HepG2 (cell line): ENCODE results near the gene KDM4D. TPM values are rescaled to one million over a fixed set of nuclear protein-coding genes. Genes with fewer than 3 reads are reported as not detected.

Source experiments
- GATA4 ChIP-seq: sonication (generic); IDR thresholded peaks from 2 replicates; pipeline ENCODE4 v1.6.1; 2016; ENCODE audit warnings: antibody characterized with exemption, low read depth, borderline replicate concordance
- MTA1 ChIP-seq: sonication (generic); formaldehyde crosslinking; IDR thresholded peaks from 2 replicates; pipeline ENCODE4 v1.4.0; 2020; ENCODE audit warnings: missing genetic modification reagents, mild to moderate bottlenecking, borderline replicate concordance
- SOX6 ChIP-seq, 2 experiments: fragments of 450-650 bp in 1 of 2; sonication (generic) in 1 of 2; formaldehyde crosslinking in 1 of 2; IDR thresholded peaks; 2 replicates each; pipeline versions ENCODE4 v1.4.0 to v1.6.1; 2017 to 2020; ENCODE audit warnings: antibody characterized with exemption in 1 of 2, mild to moderate bottlenecking in 1 of 2, missing genetic modification reagents in 1 of 2
- SPEN ChIP-seq: sonication (generic); formaldehyde crosslinking; IDR thresholded peaks from 2 replicates; pipeline ENCODE4 v1.5.1; 2020; ENCODE audit warnings: low read depth, mild to moderate bottlenecking, missing genetic modification reagents
- U2AF1 ChIP-seq: fragments of 200-400 bp; formaldehyde crosslinking; optimal IDR thresholded peaks from 2 replicates; pipeline ENCODE3; 2017; ENCODE audit warnings: mild to moderate bottlenecking, low read depth, low read length
- XRCC5 ChIP-seq: fragments of 200-400 bp; formaldehyde crosslinking; optimal IDR thresholded peaks from 2 replicates; pipeline ENCODE3; 2017; ENCODE audit warnings: mild to moderate bottlenecking, low read length
- ZNF615 ChIP-seq: sonication (generic); formaldehyde crosslinking; IDR thresholded peaks from 2 replicates; pipeline ENCODE4 v1.5.0; 2020; ENCODE audit warnings: mild to moderate bottlenecking, missing genetic modification reagents, borderline replicate concordance
- ZNF792 ChIP-seq: IDR thresholded peaks from 2 replicates; pipeline ENCODE4 v1.6.1; 2016
- polyA plus RNA-seq, 8 experiments: library from polyadenylated mRNA; depleted of rRNA in 3 of 8; stranded (reverse) in 7 of 8; unstranded in 1 of 8; fragments of >200 nt; fragmentation: Illumina TruSeq in 4 of 8; extraction: Trizol in 4 of 8; gene quantifications; 2 replicates each; pipeline versions ENCODE4 v1.2.1 to v1.2.3, GENCODE V29; 2011 to 2016; ENCODE audit warnings: low read depth in 4 of 8, missing spikeins in 1 of 8, mixed read lengths in 1 of 8; ENCODE audit not compliant: insufficient read depth in 1 of 8
- total RNA-seq, 5 experiments: library from RNA; depleted of rRNA; stranded (reverse); fragments of >200 nt; fragmentation: Illumina TruSeq; extraction: Trizol; gene quantifications; 2 replicates each; pipeline ENCODE4 v1.2.3, GENCODE V29; 2016; ENCODE audit warnings: low read depth in 1 of 5
- TF ChIP-seq, protein P1 (sequence below), 2 experiments: fragments of 450-650 bp in 1 of 2; sonication (generic) in 1 of 2; formaldehyde crosslinking in 1 of 2; IDR thresholded peaks; 2 replicates each; pipeline versions ENCODE4 v1.6.1 to v1.8.0; 2016 to 2022; ENCODE audit warnings: antibody characterized with exemption in 1 of 2, mild to moderate bottlenecking in 1 of 2, missing genetic modification reagents in 1 of 2
- TF ChIP-seq, protein P2 (sequence below): IDR thresholded peaks from 2 replicates; pipeline ENCODE4 v1.6.1; 2016; ENCODE audit warnings: missing compliant biosample characterization, missing genetic modification reagents, borderline replicate concordance
- TF ChIP-seq, protein P3 (sequence below): sonication (generic); formaldehyde crosslinking; IDR thresholded peaks from 2 replicates; pipeline ENCODE4 v1.5.0; 2020; ENCODE audit warnings: mild to moderate bottlenecking, low read depth, missing genetic modification reagents, borderline replicate concordance

KDM4D gene
- total and polyA plus RNA-seq, 2 of the 13 experiments (the other 11 are each of a cell fraction or from before 2014, with no cell fraction given): 0.96 to 1.3 TPM

DNA sequence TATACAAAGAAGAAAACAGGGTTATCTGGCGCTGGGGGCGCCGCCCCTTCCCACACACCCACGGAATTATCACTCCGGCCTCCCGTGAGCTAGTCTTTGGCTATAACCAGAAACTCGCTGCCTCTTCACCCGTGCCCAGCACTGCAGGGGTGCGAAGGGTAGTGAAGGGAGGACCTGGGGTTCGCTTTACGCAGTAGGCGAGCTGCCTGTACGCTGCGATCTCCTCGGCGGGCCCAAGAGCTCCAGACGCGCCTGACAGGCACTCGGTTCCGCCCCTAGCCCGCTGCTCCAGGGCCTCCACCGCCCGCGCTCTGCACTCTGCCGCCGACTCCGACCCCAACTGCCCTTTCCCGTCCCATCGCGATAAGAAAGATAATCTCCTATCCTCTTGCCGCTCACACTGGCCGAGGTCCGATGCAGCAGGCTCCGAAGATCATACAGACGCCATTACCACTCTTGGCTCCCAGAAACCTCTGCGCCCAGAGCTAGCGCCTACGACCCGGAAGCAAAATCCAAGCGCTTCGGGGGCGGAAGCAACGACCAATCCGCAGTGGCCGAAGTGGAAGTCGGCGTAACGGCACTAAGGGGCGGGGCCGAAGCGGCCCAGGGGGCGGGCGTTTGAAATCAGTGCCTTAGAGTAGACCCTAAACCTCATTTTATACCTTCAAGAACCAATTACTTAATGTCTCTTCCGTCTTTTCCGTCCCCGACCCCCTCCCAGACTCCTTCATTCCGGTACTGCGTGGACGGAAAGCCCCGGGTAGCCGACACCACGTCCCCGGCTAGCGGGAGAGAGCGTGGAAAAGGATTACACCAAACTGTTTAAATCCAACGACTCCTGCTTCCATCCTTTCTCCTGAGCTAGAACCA lies at the start of gene KDM4D, which contains the start of gene CWC15 (continued):
- TF ChIP-seq, protein P1, sequence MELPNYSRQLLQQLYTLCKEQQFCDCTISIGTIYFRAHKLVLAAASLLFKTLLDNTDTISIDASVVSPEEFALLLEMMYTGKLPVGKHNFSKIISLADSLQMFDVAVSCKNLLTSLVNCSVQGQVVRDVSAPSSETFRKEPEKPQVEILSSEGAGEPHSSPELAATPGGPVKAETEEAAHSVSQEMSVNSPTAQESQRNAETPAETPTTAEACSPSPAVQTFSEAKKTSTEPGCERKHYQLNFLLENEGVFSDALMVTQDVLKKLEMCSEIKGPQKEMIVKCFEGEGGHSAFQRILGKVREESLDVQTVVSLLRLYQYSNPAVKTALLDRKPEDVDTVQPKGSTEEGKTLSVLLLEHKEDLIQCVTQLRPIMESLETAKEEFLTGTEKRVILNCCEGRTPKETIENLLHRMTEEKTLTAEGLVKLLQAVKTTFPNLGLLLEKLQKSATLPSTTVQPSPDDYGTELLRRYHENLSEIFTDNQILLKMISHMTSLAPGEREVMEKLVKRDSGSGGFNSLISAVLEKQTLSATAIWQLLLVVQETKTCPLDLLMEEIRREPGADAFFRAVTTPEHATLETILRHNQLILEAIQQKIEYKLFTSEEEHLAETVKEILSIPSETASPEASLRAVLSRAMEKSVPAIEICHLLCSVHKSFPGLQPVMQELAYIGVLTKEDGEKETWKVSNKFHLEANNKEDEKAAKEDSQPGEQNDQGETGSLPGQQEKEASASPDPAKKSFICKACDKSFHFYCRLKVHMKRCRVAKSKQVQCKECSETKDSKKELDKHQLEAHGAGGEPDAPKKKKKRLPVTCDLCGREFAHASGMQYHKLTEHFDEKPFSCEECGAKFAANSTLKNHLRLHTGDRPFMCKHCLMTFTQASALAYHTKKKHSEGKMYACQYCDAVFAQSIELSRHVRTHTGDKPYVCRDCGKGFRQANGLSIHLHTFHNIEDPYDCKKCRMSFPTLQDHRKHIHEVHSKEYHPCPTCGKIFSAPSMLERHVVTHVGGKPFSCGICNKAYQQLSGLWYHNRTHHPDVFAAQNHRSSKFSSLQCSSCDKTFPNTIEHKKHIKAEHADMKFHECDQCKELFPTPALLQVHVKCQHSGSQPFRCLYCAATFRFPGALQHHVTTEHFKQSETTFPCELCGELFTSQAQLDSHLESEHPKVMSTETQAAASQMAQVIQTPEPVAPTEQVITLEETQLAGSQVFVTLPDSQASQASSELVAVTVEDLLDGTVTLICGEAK (IDR thresholded peaks at IDR 0.05): peak; percentile 60
- TF ChIP-seq, protein P1 (CRISPR knock-in tag; IDR thresholded peaks at IDR 0.05): 0 out of 2 replicates have a peak, but pooled peaks have one; percentile 44
- TF ChIP-seq U2AF1: no peak
- no peak for TF ChIP-seq ZNF615
- peak; percentile 49 for TF ChIP-seq XRCC5
- TF ChIP-seq GATA4: peak; percentile 51; the same call in 1 of the 2 replicates
- TF ChIP-seq SPEN (CRISPR knock-in tag): peak; percentile 84
- TF ChIP-seq MTA1 (CRISPR knock-in tag): 0 out of 2 replicates have a peak, but pooled peaks have one; percentile 39
- peak; percentile 37; the same call in 1 of the 2 replicates for TF ChIP-seq ZNF792 (CRISPR knock-in tag)
- TF ChIP-seq, protein P2, sequence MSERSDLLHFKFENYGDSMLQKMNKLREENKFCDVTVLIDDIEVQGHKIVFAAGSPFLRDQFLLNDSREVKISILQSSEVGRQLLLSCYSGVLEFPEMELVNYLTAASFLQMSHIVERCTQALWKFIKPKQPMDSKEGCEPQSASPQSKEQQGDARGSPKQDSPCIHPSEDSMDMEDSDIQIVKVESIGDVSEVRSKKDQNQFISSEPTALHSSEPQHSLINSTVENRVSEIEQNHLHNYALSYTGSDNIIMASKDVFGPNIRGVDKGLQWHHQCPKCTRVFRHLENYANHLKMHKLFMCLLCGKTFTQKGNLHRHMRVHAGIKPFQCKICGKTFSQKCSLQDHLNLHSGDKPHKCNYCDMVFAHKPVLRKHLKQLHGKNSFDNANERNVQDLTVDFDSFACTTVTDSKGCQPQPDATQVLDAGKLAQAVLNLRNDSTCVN (CRISPR knock-in tag): 0 out of 2 replicates have a peak, but pooled peaks have one; percentile 48
- no peak for TF ChIP-seq SOX6 (IDR thresholded peaks at IDR 0.05)
- peak; percentile 54 for TF ChIP-seq SOX6 (CRISPR knock-in tag; IDR thresholded peaks at IDR 0.05)
- TF ChIP-seq, protein P3, sequence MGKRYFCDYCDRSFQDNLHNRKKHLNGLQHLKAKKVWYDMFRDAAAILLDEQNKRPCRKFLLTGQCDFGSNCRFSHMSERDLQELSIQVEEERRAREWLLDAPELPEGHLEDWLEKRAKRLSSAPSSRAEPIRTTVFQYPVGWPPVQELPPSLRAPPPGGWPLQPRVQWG (CRISPR knock-in tag): no peak
